Activated naive CD4-positive, alpha-beta T cell treated with anti-CD3 and anti-CD28 coated beads, Interleukin-2, amount 50 U/mL, for 72 hours (primary cell): ENCODE measurements around the gene SCARB2. TPM values are rescaled to one million over a fixed set of nuclear protein-coding genes. Genes with fewer than 3 reads are reported as not detected.
A peak's percentile ranks its signal among the peaks of the same experiment; 100 is the strongest.

Experiments used
- ATAC-seq, 2 donors: fragments of 150-1000 bp; cut with Tn5 transposase; 2 replicates each; pipeline ENCODE4 v1.10.0; 2021; ENCODE audit warnings: mild to moderate bottlenecking in 2 of 2, moderate library complexity in 2 of 2
- DNase-seq, 2 donors: peaks; one replicate each; pipeline ENCODE4 v3.0.0; 2021 to 2022; ENCODE audit warnings: low spot score in 2 of 2
- H3K27ac Mint-ChIP-seq, 2 donors: one replicate each; pipeline ENCODE4 v1.8.0; 2022; ENCODE audit warnings: mild to moderate bottlenecking in 2 of 2, mixed read lengths in 2 of 2
- H3K36me3 Mint-ChIP-seq, 2 donors: one replicate each; pipeline ENCODE4 v1.8.0; 2022; ENCODE audit warnings: mixed read lengths in 2 of 2
- H3K9me3 Mint-ChIP-seq, 2 donors: one replicate each; pipeline ENCODE4 v1.8.0; 2022; ENCODE audit warnings: mixed read lengths in 2 of 2
- total RNA-seq, 2 donors: library from RNA; stranded (reverse); gene quantifications; one replicate each; pipeline ENCODE4 v1.2.3, GENCODE V29; 2022

Gene SCARB2
- total RNA-seq, 2 donors from 2014 or later, result 2.3 to 6.5 TPM

DNA sequence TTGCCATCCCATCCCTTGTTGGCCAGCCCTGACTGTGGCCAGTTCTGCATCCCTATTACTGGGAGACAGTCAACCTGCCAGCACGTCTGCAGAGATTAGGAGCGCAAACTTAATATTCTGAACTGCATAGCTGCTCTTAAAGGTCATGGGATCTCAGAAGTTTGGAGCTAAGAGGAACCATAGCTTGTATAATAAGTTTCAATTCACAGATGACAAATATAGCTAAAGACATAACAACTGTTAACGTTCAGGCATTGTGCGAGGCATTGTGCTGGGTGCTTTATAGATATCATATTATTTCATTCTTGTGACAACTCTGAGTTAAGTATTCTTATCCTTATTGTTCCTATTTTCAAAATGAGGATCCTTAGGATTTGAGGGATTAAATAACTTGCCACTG, 3.7 kb downstream of the SCARB2 start:
- ATAC-seq, result no peak
- no peak overlapping the region for H3K27ac Mint-ChIP-seq
- no peaks in the 10 kb centered on the region for H3K9me3 Mint-ChIP-seq
- H3K36me3 Mint-ChIP-seq, result peaks cover 0 to 4% of the 10 kb centered on the region in 2 donors
- no peak for DNase-seq

DNA sequence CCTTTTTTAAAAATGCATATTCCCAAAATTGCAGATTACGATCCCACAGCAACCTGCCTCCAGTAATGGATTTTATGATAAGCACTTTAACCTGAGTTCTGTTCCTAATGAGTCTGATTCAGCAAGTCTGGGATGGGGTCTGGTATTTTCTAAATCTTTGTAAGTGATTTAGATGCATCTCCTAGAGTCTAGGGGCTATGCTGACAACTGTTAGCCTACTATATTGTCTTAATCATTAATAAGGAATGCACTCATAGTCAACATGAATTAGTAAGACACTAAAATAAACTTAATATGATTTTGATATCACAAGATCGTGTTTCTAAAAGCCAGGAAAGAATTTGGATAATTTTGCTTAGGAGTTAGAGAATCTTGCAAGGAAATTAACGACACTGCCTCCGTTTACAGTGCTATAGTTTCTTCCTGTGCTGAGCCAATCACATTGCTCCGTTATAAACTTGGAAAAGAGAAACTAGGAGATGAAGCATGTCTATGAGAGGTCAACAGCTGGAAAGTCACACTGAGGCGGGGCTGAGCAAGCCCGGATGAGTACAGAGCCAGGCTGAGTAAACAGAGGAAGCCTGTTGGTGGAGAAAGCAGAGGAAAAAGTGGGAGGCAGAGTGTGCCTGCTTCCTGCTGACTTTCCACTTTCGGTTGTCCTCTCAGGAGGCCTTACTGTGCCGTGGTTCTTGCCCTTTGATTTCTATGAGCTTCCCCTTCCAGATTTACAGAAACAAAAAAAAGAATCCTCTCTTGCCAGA, 5.4 kb downstream of the SCARB2 start:
- no peak for DNase-seq
- no peak overlapping the region for H3K27ac Mint-ChIP-seq
- no peaks in the 10 kb centered on the region for H3K36me3 Mint-ChIP-seq
- no peak for ATAC-seq
- no peaks in the 10 kb centered on the region for H3K9me3 Mint-ChIP-seq

- DNase-seq, result no peak
- no peak for ATAC-seq
- no peaks in the 10 kb centered on the region for H3K36me3 Mint-ChIP-seq
- H3K9me3 Mint-ChIP-seq, result no peaks in the 10 kb centered on the region
- H3K27ac Mint-ChIP-seq, result no peak overlapping the region
Observed at GRCh38 chr4:76207549-76207948, 6.1 kb downstream of the SCARB2 start.

- ATAC-seq, result no peak
- DNase-seq, result no peak
- Mint-ChIP-seq H3K9me3 (no peaks in the 10 kb centered on the region), H3K36me3 (no peaks in the 10 kb centered on the region), H3K27ac (no peak overlapping the region)
Observed at GRCh38 chr4:76206222-76206942, 7.2 kb downstream of the SCARB2 start.

DNA sequence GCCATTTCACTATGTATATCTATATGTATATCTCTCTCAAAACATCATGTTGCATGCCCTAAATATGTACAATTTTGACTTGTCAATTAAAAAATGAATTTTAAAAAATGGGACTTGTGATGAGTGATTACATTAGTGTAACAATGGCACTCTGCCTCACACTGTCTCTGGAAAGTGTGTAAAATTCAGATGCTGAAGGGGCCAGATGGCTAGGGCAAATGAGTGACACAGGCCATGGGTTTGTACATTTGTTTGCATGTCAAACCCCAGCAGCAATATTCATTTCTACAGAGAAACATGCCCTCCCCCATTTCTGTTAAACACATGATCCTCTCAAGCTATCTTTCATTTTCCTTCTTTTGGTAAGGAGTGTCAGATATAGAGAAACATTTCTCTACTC, 8.1 kb downstream of the SCARB2 start:
- Mint-ChIP-seq H3K27ac (no peak overlapping the region), H3K9me3 (no peaks in the 10 kb centered on the region), H3K36me3 (no peaks in the 10 kb centered on the region)

GRCh38 chr4:76204936-76205335, 8.7 kb downstream of the SCARB2 start:
- no peak overlapping the region for H3K27ac Mint-ChIP-seq
- H3K36me3 Mint-ChIP-seq, result no peaks in the 10 kb centered on the region
- no peak for DNase-seq
- H3K9me3 Mint-ChIP-seq, result no peaks in the 10 kb centered on the region
- no peak for ATAC-seq

More for the DNA sequence above, 8.1 kb downstream of the SCARB2 start:
- ATAC-seq (no peak), DNase-seq (no peak)

GRCh38 chr4:76203541-76203940, 10.1 kb downstream of the SCARB2 start:
- no peaks in the 10 kb centered on the region for H3K36me3 Mint-ChIP-seq
- ATAC-seq (no peak), DNase-seq (no peak)
- no peak overlapping the region for H3K27ac Mint-ChIP-seq
- no peaks in the 10 kb centered on the region for H3K9me3 Mint-ChIP-seq

DNA sequence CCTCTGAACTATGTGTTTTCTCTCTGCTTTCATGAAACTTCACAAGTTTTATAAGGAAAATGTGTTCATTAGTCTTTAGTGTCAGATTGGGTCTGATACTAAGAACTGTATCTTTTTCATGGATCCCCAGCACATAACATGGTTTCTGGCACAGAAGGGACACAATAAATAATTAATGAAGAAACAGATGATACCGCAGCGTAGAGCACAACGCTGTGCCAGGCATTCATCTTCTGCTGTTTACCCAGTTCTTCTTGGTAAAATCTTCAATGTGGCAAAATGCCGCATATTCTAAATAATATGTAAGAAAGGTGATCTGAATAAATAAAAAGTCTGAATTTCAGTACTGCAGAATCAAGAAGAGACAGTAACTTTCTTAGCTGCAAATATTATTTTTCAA, 12.3 kb downstream of the SCARB2 start:
- ATAC-seq (no peak), DNase-seq (no peak)
- Mint-ChIP-seq H3K9me3 (no peaks in the 10 kb centered on the region), H3K36me3 (no peaks in the 10 kb centered on the region), H3K27ac (no peak overlapping the region)

- Mint-ChIP-seq H3K9me3 (no peaks in the 10 kb centered on the region), H3K27ac (peak overlapping the region in 1 of 2 donors; percentile 1), H3K36me3 (no peaks in the 10 kb centered on the region)
- peak; percentile 42 to 50 for ATAC-seq
- no peak for DNase-seq
Observed at GRCh38 chr4:76200771-76201231, 12.8 kb downstream of the SCARB2 start.

DNA sequence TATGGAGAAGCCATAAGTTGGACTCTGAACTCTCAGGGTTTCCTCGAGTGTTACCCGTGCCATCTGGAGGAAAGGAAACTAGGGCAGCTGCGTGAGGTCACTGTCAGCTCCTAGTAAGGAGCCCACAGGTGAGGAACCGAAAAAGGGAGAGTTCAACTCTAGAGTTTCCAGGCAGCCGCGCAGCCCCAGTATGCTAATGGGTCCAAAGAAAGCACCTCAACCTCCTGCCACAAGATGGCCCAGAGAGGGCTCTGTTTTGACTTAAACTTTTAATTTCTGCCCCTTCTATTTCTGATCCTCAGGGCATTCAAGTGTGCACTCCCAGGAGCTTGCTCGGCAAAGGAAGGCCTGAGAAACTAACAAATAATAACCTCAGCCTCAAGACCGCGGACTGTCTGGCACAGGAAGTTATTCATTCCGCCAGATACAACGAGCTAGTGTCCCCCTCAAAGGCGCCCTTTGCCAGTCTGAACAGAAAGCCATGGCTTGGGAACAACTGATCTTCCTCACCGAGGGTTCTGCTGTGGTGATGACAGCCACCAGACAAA, 13.9 kb downstream of the SCARB2 start:
- no peak overlapping the region for H3K27ac Mint-ChIP-seq
- ATAC-seq (peak; percentile 49 to 52), DNase-seq (peak in 1 of 2 donors; percentile 21)
- peaks cover 0 to 2% of the 10 kb centered on the region in 2 donors for H3K36me3 Mint-ChIP-seq
- no peaks in the 10 kb centered on the region for H3K9me3 Mint-ChIP-seq

DNA sequence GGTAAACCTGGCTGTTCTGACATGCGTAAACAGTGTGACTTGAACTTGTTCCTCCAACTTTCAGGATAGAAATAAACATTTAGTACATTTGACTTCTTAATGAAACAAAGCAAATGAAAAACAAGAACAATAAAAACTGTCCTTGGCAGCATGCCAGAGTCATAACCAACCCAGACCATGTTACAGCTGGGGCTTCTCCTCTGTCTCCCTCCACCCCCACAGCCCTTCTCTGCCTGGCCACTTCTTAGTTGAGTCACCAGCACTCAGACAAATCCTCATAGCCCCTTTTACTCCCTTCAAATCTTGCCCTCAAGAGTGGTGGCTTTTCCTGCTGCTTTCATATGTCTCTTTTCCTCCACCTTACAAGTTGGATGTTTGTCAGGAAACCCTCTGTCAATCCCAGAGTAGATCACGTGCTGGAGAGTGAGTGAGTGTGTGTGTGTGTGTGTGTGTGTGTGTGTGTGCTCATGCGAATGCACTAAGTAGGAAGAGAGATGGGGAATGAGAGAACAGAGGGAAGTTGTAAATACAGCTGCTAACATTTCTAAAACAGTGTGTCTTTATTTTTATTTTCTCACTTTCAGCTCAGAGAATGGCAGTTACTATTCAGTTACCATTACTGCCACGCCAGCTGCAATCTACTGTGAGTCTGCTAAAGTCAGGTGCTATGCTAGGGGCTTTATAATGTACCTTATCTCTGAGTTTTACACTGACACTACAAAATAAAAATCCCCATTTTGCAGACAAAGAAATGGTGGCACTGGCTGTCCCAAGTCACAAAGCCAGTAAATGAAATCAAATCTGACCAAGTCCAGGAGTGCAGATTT, 15.0 kb downstream of the SCARB2 start:
- peaks cover 0 to 14% of the 10 kb centered on the region in 2 donors for H3K36me3 Mint-ChIP-seq
- peak overlapping the region; percentile 35 to 46 for H3K27ac Mint-ChIP-seq
- ATAC-seq (peak; percentile 76 to 90), DNase-seq (peak in 1 of 2 donors; percentile 70)
- no peaks in the 10 kb centered on the region for H3K9me3 Mint-ChIP-seq

DNA sequence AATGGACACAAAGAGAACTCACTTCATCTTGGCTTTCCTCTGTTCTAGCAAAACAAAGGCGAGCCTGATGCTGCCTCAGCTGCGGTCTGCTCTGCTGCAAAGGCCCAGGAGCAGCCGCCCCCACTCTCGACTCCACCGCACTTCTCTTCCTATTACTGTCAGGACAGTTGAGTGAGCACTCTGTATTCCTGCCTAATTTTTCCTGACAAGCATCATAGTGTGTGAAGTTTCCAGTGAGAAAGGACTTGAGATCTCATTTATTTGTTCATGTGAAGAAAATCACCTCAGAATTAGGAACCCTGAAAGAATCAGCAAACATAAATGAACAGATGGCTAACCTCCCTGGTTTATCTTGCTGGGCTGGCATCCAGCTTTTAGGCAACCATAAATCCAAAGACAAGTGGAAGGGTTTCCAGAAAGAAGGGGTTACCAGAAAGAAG, 15.6 kb downstream of the SCARB2 start:
- peak in 1 of 2 donors; percentile 36 for DNase-seq

GRCh38 chr4:76197031-76197743, 16.4 kb downstream of the SCARB2 start:
- ATAC-seq (no peak), DNase-seq (no peak)
- Mint-ChIP-seq H3K27ac (no peak overlapping the region), H3K9me3 (peaks cover 0 to 2% of the 10 kb centered on the region in 2 donors), H3K36me3 (peaks cover 13 to 26% of the 10 kb centered on the region in 2 donors)

More for the DNA sequence above, 15.6 kb downstream of the SCARB2 start:
- ATAC-seq, result peak; percentile 61 to 65
- Mint-ChIP-seq H3K36me3 (peaks cover 5 to 18% of the 10 kb centered on the region in 2 donors), H3K27ac (peak overlapping the region in 1 of 2 donors; percentile 35), H3K9me3 (no peaks in the 10 kb centered on the region)

GRCh38 chr4:76196376-76196775, 17.2 kb downstream of the SCARB2 start:
- no peak for ATAC-seq
- peaks cover 21 to 31% of the 10 kb centered on the region in 2 donors for H3K36me3 Mint-ChIP-seq
- H3K27ac Mint-ChIP-seq, result no peak overlapping the region
- no peak for DNase-seq
- H3K9me3 Mint-ChIP-seq, result peaks cover 2 to 6% of the 10 kb centered on the region in 2 donors

DNA sequence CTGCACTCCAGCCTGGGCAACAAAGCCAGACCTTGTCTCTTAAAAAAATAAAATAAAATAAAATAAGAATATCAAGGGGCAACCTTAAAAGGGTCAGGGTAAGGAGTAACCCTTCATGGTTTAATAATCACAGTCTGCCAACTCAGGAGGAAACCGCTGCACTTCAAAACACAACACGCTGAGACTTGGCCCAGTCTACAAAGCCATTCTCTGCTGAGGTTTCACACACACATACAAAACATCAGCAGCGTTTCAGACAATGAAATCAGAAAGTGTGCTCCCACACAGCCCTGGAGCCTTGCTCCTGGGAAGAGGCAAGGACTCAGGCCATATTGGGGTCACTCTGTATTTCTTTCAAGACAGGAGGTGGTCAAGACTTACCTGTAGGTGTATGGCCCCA, 18.3 kb downstream of the SCARB2 start:
- DNase-seq (no peak), ATAC-seq (no peak)
- Mint-ChIP-seq H3K27ac (no peak overlapping the region), H3K36me3 (peaks cover 23 to 31% of the 10 kb centered on the region in 2 donors), H3K9me3 (peaks cover 4 to 6% of the 10 kb centered on the region in 2 donors)

DNA sequence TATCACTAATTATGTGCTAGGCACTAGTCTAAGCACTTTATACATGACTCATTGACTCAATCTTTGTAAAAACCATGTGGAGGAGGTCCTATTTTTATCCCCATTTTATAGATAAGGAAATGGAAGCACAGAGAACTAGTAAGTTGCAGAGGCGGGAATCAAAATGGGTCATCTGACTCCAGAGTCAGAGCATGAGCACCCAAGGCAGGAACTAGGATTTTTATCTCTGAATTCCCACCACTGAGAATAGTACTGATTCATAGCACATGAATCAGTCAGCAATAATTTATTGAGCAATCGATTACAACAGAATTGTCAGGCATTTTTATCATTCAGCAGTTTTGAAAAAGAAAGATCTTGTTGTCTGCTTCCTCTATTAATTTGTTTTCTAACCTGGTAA, 19.3 kb downstream of the SCARB2 start:
- Mint-ChIP-seq H3K27ac (no peak overlapping the region), H3K9me3 (peaks cover 4 to 6% of the 10 kb centered on the region in 2 donors), H3K36me3 (peaks cover 23 to 31% of the 10 kb centered on the region in 2 donors)
- DNase-seq (no peak), ATAC-seq (no peak)
